ENCODE results near the gene PRADC1.
"Not testable (repeated sequence)": the region's sequence is repeated elsewhere in the genome, so short reads cannot be mapped to it uniquely, and the experiment has no call there.

Gene PRADC1

DNA sequence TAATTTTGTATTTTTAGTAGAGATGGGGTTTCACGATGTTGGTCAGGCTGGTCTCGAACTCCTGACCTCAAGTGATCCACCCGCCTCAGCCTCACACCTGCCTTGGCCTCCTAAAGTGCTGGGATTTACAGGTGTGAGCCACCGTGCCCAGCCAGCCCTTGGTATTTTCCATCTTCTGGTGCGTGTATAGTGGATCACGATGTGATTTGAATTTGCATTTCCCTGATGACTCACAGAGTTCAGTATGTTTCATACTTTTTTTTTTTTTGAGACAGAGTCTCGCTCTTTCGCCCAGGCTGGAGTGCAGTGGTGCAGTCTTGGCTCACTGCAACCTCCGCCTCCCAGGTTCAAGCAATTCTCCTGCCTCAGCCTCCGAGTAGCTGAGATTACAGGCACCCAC is 32.8 kb downstream of the PRADC1 start:
- not testable (repeated sequence) for DNase-seq

DNA sequence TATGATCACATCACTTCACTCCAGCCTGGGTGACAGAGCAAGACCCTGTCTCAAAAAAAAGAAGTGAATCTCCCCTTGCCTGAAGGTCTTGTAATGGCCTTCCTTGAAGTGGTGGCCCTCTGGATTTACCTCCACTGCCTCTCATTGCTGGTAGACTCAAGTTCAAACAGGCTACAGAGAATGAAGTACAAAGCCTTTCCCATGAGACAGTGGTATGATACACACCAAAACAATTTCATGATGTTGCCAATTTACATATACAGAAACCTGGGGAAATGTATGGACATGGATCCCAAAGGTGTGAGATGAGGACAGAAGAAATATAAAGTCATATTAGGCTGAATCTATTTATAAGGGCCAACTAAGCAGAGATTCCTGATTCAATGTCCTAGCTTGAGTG is 35.5 kb downstream of the PRADC1 start:
- no peak for DNase-seq

GRCh38 chr2:73187549-73187948 is 45.5 kb downstream of the PRADC1 start:
- no peak for DNase-seq

DNA sequence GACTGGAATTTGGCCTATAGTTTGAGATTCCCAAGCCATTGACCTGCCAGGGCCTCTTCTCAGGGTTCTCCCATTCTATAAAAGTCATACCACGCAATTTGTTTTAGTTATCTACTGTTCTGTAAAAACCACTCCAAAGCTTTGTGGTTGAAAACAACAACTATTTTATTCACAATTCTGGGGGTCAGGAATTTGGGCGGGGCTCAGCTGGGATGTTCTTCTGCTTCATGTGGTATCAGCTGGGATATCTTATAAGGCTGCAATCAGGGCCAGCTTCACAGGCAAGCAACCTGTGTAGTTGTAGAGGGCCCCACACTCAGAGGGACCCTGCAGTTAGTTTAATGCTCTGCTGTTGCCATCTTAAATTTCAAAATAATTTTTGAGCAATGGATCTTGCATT is 47.1 kb downstream of the PRADC1 start:
- DNase-seq: no peak
